ENCODE results near the gene FARP2. TPM values are rescaled to one million over a fixed set of nuclear protein-coding genes. Genes with fewer than 3 reads are reported as not detected.

FARP2 gene
- total RNA-seq, 1 experiment from 2014 or later, result 89.1 TPM

DNA sequence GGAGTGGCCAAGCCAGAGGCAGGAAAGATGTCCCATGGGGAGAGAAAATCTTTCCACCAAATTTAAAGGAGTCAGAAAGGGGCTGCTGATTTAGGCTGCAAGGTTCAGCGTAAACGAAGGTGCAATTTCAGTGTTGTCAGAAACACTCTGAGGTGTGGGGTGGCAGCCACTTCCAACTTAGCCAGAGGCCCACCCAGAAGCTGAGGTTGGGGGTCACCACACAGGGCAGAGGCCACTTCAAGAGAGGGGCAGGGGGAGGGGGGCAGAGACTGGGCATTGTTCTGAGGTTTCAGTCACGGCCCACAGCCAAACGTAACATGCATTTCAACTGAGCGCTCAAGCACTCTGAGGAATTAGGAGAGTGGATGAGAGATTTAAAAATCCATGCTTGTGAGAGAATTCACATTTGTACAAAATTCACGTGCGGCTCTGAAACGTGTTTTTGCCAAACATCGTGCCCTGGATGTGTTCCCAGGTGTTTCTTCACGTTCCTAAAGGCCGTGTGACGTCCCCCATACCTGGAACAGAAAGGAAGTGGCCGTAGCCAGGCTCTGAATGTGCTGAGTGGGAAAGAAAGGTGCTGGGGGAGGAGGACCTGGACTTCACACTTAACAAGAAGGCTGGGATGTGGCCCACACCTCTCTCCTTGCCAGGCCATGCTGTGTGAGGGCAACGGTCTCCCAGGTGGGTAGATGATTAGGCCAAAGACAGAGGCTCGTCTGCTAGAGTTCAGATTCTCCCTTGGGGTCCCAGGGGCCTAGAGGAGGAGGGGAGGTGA is 182.9 kb downstream of the FARP2 start:
- no peak overlapping the region for H2AFZ ChIP-seq
- H3K4me2 ChIP-seq, result no peak overlapping the region
- no TSS peak for BruUV-seq (replicated peaks)
- no peaks in the 10 kb centered on the region for H3K36me3 ChIP-seq (ENCODE audit: low read depth)
- no peak overlapping the region for H3K4me3 ChIP-seq
- no peak for DNase-seq
- no peak overlapping the region for H3K27ac ChIP-seq
- intact Hi-C loops (cut with micrococcal nuclease; ENCODE audit: unreplicated experiment), result no loop called here
- H4K20me1 ChIP-seq (ENCODE audit: insufficient read depth), result no peaks in the 10 kb centered on the region
- no peaks in the 10 kb centered on the region; the same call in 1 of the 2 replicates for H3K4me1 ChIP-seq (replicated peaks; ENCODE audit: insufficient read depth)
- H3K9me3 ChIP-seq (ENCODE audit: insufficient read depth, low read depth), result no peaks in the 10 kb centered on the region
- H3K9me2 ChIP-seq (ENCODE audit: insufficient read depth), result no peaks in the 10 kb centered on the region
- no peaks in the 10 kb centered on the region for H3K79me2 ChIP-seq (ENCODE audit: low read depth)
- H3K27me3 ChIP-seq (ENCODE audit: insufficient read depth, low read depth), result no peaks in the 10 kb centered on the region
- POLR2A ChIA-PET (ENCODE audit: unreplicated experiment), result no interaction called here
- CTCF ChIA-PET, result no interaction called here
- H3F3A ChIP-seq (ENCODE audit: insufficient read depth, low read depth), result 0 out of 2 replicates have a peak, but pooled peaks cover 5% of the 10 kb centered on the region
- no peak for TF ChIP-seq EZH2 (IDR thresholded peaks at IDR 0.05; ENCODE audit: low read depth)
- TF ChIP-seq, protein P1, sequence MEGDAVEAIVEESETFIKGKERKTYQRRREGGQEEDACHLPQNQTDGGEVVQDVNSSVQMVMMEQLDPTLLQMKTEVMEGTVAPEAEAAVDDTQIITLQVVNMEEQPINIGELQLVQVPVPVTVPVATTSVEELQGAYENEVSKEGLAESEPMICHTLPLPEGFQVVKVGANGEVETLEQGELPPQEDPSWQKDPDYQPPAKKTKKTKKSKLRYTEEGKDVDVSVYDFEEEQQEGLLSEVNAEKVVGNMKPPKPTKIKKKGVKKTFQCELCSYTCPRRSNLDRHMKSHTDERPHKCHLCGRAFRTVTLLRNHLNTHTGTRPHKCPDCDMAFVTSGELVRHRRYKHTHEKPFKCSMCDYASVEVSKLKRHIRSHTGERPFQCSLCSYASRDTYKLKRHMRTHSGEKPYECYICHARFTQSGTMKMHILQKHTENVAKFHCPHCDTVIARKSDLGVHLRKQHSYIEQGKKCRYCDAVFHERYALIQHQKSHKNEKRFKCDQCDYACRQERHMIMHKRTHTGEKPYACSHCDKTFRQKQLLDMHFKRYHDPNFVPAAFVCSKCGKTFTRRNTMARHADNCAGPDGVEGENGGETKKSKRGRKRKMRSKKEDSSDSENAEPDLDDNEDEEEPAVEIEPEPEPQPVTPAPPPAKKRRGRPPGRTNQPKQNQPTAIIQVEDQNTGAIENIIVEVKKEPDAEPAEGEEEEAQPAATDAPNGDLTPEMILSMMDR (conservative IDR thresholded peaks at IDR 0.05), result no peak

GRCh38 chr2:241539616-241540374 is 183.7 kb downstream of the FARP2 start:
- ChIA-PET POLR2A (ENCODE audit: unreplicated experiment) (interaction anchor here (0.5 to 0.9 kb wide), 2 partner anchors 8 to 21 kb away, joined by 3 to 5 read pairs; no protein-coding TSS in a partner anchor), CTCF (no interaction called here)
- Histone ChIP-seq H3F3A (ENCODE audit: insufficient read depth, low read depth) (peaks cover 9% of the 10 kb centered on the region; the same call in 1 of the 2 replicates), H4K20me1 (ENCODE audit: insufficient read depth) (no peaks in the 10 kb centered on the region), H3K9me2 (ENCODE audit: insufficient read depth) (no peaks in the 10 kb centered on the region), H3K36me3 (ENCODE audit: low read depth) (no peaks in the 10 kb centered on the region), H3K4me3 (no peak overlapping the region), H2AFZ (no peak overlapping the region), H3K4me2 (peak overlapping the region; percentile 85; the same call in 1 of the 2 replicates), H3K79me2 (ENCODE audit: low read depth) (no peaks in the 10 kb centered on the region), H3K4me1 (replicated peaks; ENCODE audit: insufficient read depth) (no peaks in the 10 kb centered on the region; the same call in 1 of the 2 replicates), H3K9me3 (ENCODE audit: insufficient read depth, low read depth) (no peaks in the 10 kb centered on the region), H3K27me3 (ENCODE audit: insufficient read depth, low read depth) (no peaks in the 10 kb centered on the region), H3K27ac (no peak overlapping the region)
- BruUV-seq (replicated peaks), result no TSS peak
- no peak for DNase-seq
- TF ChIP-seq EZH2 (IDR thresholded peaks at IDR 0.05; ENCODE audit: low read depth), result no peak
- TF ChIP-seq, protein P1 (conservative IDR thresholded peaks at IDR 0.05), result no peak
- intact Hi-C loops (cut with micrococcal nuclease; ENCODE audit: unreplicated experiment), result loop anchor here (10.0 kb wide), 1 partner anchor 165 kb away; the partner anchor contains the start of gene ING5

GRCh38 chr2:241540401-241540770 is 184.3 kb downstream of the FARP2 start:
- Histone ChIP-seq H3K4me1 (replicated peaks; ENCODE audit: insufficient read depth) (no peaks in the 10 kb centered on the region; the same call in 1 of the 2 replicates), H3K4me3 (peak overlapping the region; percentile 54; the same call in 1 of the 2 replicates), H2AFZ (peak overlapping the region; percentile 76; the same call in 1 of the 2 replicates), H3K4me2 (peak overlapping the region; percentile 85), H3K27ac (no peak overlapping the region), H3K79me2 (ENCODE audit: low read depth) (no peaks in the 10 kb centered on the region), H3K9me3 (ENCODE audit: insufficient read depth, low read depth) (no peaks in the 10 kb centered on the region), H4K20me1 (ENCODE audit: insufficient read depth) (no peaks in the 10 kb centered on the region), H3K36me3 (ENCODE audit: low read depth) (no peaks in the 10 kb centered on the region), H3K9me2 (ENCODE audit: insufficient read depth) (no peaks in the 10 kb centered on the region), H3F3A (ENCODE audit: insufficient read depth, low read depth) (peaks cover 15% of the 10 kb centered on the region; the same call in 1 of the 2 replicates), H3K27me3 (ENCODE audit: insufficient read depth, low read depth) (no peaks in the 10 kb centered on the region)
- intact Hi-C loops (cut with micrococcal nuclease; ENCODE audit: unreplicated experiment), result loop anchor here (10.0 kb wide), 1 partner anchor 164 kb away; the partner anchor contains the start of gene ING5
- ChIA-PET CTCF (no interaction called here), POLR2A (ENCODE audit: unreplicated experiment) (interaction anchor here (0.5 to 0.9 kb wide), 2 partner anchors 9 to 21 kb away, joined by 3 to 5 read pairs; no protein-coding TSS in a partner anchor)
- peak; percentile 50 to 58 for DNase-seq
- no TSS peak for BruUV-seq (replicated peaks)
- TF ChIP-seq, protein P1 (conservative IDR thresholded peaks at IDR 0.05), result no peak
- no peak for TF ChIP-seq EZH2 (IDR thresholded peaks at IDR 0.05; ENCODE audit: low read depth)

Measured in PC-9 (cell line).